HepG2 (cell line): ENCODE results near the gene CALR. TPM values are rescaled to one million over a fixed set of nuclear protein-coding genes. Genes with fewer than 3 reads are reported as not detected.
A peak's percentile ranks its signal among the peaks of the same experiment; 100 is the strongest.

ENCODE experiments used
- ERF ChIP-seq: IDR thresholded peaks from 2 replicates; pipeline ENCODE4 v1.6.1; 2018; ENCODE audit warnings: missing biosample characterization, missing genetic modification reagents
- FOSL2 ChIP-seq: sonication (generic); formaldehyde crosslinking; IDR thresholded peaks from 2 replicates; pipeline ENCODE4 v1.4.0; 2020; ENCODE audit warnings: missing genetic modification reagents
- FOXA1 ChIP-seq, 2 experiments: fragments of 450-650 bp in 1 of 2; sonication (generic) in 1 of 2; formaldehyde crosslinking in 1 of 2; IDR thresholded peaks; 2 replicates each; pipeline versions ENCODE4 v1.4.0 to v1.6.1; 2016 to 2020; ENCODE audit warnings: missing genetic modification reagents in 1 of 2
- GMEB1 ChIP-seq: sonication (generic); formaldehyde crosslinking; IDR thresholded peaks from 2 replicates; pipeline ENCODE4 v1.5.1; 2020; ENCODE audit warnings: missing genetic modification reagents, mild to moderate bottlenecking, borderline replicate concordance
- HNF1B ChIP-seq: sonication (generic); formaldehyde crosslinking; IDR thresholded peaks from 2 replicates; pipeline ENCODE4 v1.5.1; 2020; ENCODE audit warnings: mild to moderate bottlenecking, moderate library complexity, missing genetic modification reagents
- JUND ChIP-seq: sonication (generic); formaldehyde crosslinking; IDR thresholded peaks from 2 replicates; pipeline ENCODE4 v1.8.0; 2022; ENCODE audit warnings: mild to moderate bottlenecking, missing genetic modification reagents
- KAT7 ChIP-seq: IDR thresholded peaks from 2 replicates; pipeline ENCODE4 v1.6.1; 2018; ENCODE audit warnings: borderline replicate concordance, missing compliant biosample characterization
- MAZ ChIP-seq, 2 experiments: sonication (generic) in 1 of 2; formaldehyde crosslinking in 1 of 2; IDR thresholded peaks; 2 replicates each; pipeline versions ENCODE4 v1.5.0 to v1.6.1; 2012 to 2020; ENCODE audit warnings: low read depth in 2 of 2, mild to moderate bottlenecking in 2 of 2, borderline replicate concordance in 1 of 2, improper control_type of control experiment in 1 of 2, low read length in 1 of 2, missing genetic modification reagents in 1 of 2, moderate library complexity in 1 of 2
- NFE2L2 ChIP-seq: fragments of 150-350 bp; IDR thresholded peaks from 2 replicates; pipeline ENCODE4 v1.6.1; 2014; ENCODE audit warnings: low read length
- NFKB2 ChIP-seq: sonication (generic); formaldehyde crosslinking; IDR thresholded peaks from 2 replicates; pipeline ENCODE4 v1.4.0; 2020; ENCODE audit warnings: missing genetic modification reagents, borderline replicate concordance
- PHF21A ChIP-seq: sonication (generic); formaldehyde crosslinking; IDR thresholded peaks from 2 replicates; pipeline ENCODE4 v1.5.0; 2020; ENCODE audit warnings: mild to moderate bottlenecking, missing genetic modification reagents
- REL ChIP-seq: sonication (generic); formaldehyde crosslinking; conservative IDR thresholded peaks from 2 replicates; pipeline ENCODE4 v1.8.0; 2022; ENCODE audit warnings: mild to moderate bottlenecking, missing genetic modification reagents, moderate library complexity
- RFX1 ChIP-seq: fragments of 450-650 bp; IDR thresholded peaks from 2 replicates; pipeline ENCODE4 v1.6.1; 2017
- SKI ChIP-seq: fragments of 450-650 bp; IDR thresholded peaks from one replicate; pipeline ENCODE4 v1.6.1; 2018; ENCODE audit warnings: mild to moderate bottlenecking; ENCODE audit not compliant: partially characterized antibody
- TCF12 ChIP-seq, 2 experiments: fragments of 450-650 bp in 1 of 2; sonication (generic) in 1 of 2; formaldehyde crosslinking in 1 of 2; IDR thresholded peaks; 2 replicates each; pipeline versions ENCODE4 v1.6.1 to v1.8.0; 2017 to 2022; ENCODE audit warnings: antibody characterized with exemption in 1 of 2, mild to moderate bottlenecking in 1 of 2, missing genetic modification reagents in 1 of 2, moderate library complexity in 1 of 2
- TCF7L2 ChIP-seq: IDR thresholded peaks from 2 replicates; pipeline ENCODE4 v1.6.1; 2011; ENCODE audit warnings: mild to moderate bottlenecking, low read depth, low read length, moderate library complexity
- YEATS2 ChIP-seq: sonication (generic); formaldehyde crosslinking; IDR thresholded peaks from 2 replicates; pipeline ENCODE4 v1.4.0; 2020; ENCODE audit warnings: missing genetic modification reagents, borderline replicate concordance
- YEATS4 ChIP-seq: sonication (generic); formaldehyde crosslinking; IDR thresholded peaks from 2 replicates; pipeline ENCODE4 v1.4.0; 2020; ENCODE audit warnings: missing genetic modification reagents, borderline replicate concordance
- YY1 ChIP-seq: IDR thresholded peaks from 2 replicates; pipeline ENCODE4 v1.6.1; 2011; ENCODE audit warnings: low read length, low read depth, moderate library complexity, mild to moderate bottlenecking; ENCODE audit not compliant: insufficient read depth, insufficient replicate concordance
- ZBTB38 ChIP-seq: sonication (generic); formaldehyde crosslinking; IDR thresholded peaks from 2 replicates; pipeline ENCODE4 v1.5.1; 2020; ENCODE audit warnings: mild to moderate bottlenecking, missing genetic modification reagents
- ZNF350 ChIP-seq: sonication (generic); formaldehyde crosslinking; IDR thresholded peaks from 2 replicates; pipeline ENCODE4 v1.4.0; 2020; ENCODE audit warnings: mild to moderate bottlenecking, low read depth, missing genetic modification reagents, borderline replicate concordance
- ZNF430 ChIP-seq: sonication (generic); formaldehyde crosslinking; IDR thresholded peaks from 2 replicates; pipeline ENCODE4 v1.9.0; 2021; ENCODE audit warnings: mild to moderate bottlenecking, missing genetic modification reagents
- ZNF576 ChIP-seq: sonication (generic); formaldehyde crosslinking; IDR thresholded peaks from 2 replicates; pipeline ENCODE4 v1.4.0; 2020; ENCODE audit warnings: mild to moderate bottlenecking, missing genetic modification reagents
- ZNF780A ChIP-seq: sonication (generic); formaldehyde crosslinking; IDR thresholded peaks from 2 replicates; pipeline ENCODE4 v1.8.0; 2022; ENCODE audit warnings: mild to moderate bottlenecking, missing genetic modification reagents, moderate library complexity
- ZSCAN5A ChIP-seq: sonication (generic); formaldehyde crosslinking; IDR thresholded peaks from 2 replicates; pipeline ENCODE4 v1.8.0; 2022; ENCODE audit warnings: mild to moderate bottlenecking, missing genetic modification reagents, borderline replicate concordance
- polyA plus RNA-seq, 8 experiments: library from polyadenylated mRNA; depleted of rRNA in 3 of 8; stranded (reverse) in 7 of 8; unstranded in 1 of 8; fragments of >200 nt; fragmentation: Illumina TruSeq in 4 of 8; extraction: Trizol in 4 of 8; gene quantifications; 2 replicates each; pipeline versions ENCODE4 v1.2.1 to v1.2.3, GENCODE V29; 2011 to 2016; ENCODE audit warnings: low read depth in 4 of 8, missing spikeins in 1 of 8, mixed read lengths in 1 of 8; ENCODE audit not compliant: insufficient read depth in 1 of 8
- total RNA-seq, 5 experiments: library from RNA; depleted of rRNA; stranded (reverse); fragments of >200 nt; fragmentation: Illumina TruSeq; extraction: Trizol; gene quantifications; 2 replicates each; pipeline ENCODE4 v1.2.3, GENCODE V29; 2016; ENCODE audit warnings: low read depth in 1 of 5

The CALR gene
- total and polyA plus RNA-seq, 2 of the 13 experiments (the other 11 are each of a cell fraction or from before 2014, with no cell fraction given): 898 to 934 TPM

GRCh38 chr19:12983542-12984142, 45.2 kb downstream of the CALR start (continued):
- TF ChIP-seq ZNF430 (CRISPR knock-in tag) (no peak), ZSCAN5A (CRISPR knock-in tag) (no peak), HNF1B (no peak), SKI (peak; percentile 58), RFX1 (peak; percentile 84), YEATS4 (no peak), FOXA1 (IDR thresholded peaks at IDR 0.05) (no peak), FOXA1 (CRISPR knock-in tag; IDR thresholded peaks at IDR 0.05) (no peak), ZBTB38 (CRISPR knock-in tag) (peak; percentile 71), NFE2L2 (no peak), FOSL2 (CRISPR knock-in tag) (peak; percentile 46), YY1 (peak; percentile 70), ZNF780A (no peak), MAZ (IDR thresholded peaks at IDR 0.05; ENCODE audit: borderline replicate concordance, low read depth, low read length) (no peak), MAZ (CRISPR knock-in tag; IDR thresholded peaks at IDR 0.05; ENCODE audit: low read depth) (peak; percentile 85), ZNF576 (CRISPR knock-in tag) (no peak), TCF12 (IDR thresholded peaks at IDR 0.05) (no peak), TCF12 (CRISPR knock-in tag; IDR thresholded peaks at IDR 0.05) (peak; percentile 18; the same call in 1 of the 2 replicates), TCF7L2 (no peak), ERF (CRISPR knock-in tag) (peak; percentile 74), REL (CRISPR knock-in tag) (0 out of 2 replicates have a peak, but pooled peaks have one; percentile 71), YEATS2 (no peak), NFKB2 (CRISPR knock-in tag) (0 out of 2 replicates have a peak, but pooled peaks have one; percentile 7), GMEB1 (peak; percentile 41; the same call in 1 of the 2 replicates), JUND (CRISPR knock-in tag) (no peak), ZNF350 (no peak), KAT7 (CRISPR knock-in tag) (no peak), PHF21A (CRISPR knock-in tag) (no peak)
